ENCODE measurements around the gene KBTBD12.
"Not testable (repeated sequence)": the region's sequence is repeated elsewhere in the genome, so short reads cannot be mapped to it uniquely, and the experiment has no call there.

Gene KBTBD12, protein sequence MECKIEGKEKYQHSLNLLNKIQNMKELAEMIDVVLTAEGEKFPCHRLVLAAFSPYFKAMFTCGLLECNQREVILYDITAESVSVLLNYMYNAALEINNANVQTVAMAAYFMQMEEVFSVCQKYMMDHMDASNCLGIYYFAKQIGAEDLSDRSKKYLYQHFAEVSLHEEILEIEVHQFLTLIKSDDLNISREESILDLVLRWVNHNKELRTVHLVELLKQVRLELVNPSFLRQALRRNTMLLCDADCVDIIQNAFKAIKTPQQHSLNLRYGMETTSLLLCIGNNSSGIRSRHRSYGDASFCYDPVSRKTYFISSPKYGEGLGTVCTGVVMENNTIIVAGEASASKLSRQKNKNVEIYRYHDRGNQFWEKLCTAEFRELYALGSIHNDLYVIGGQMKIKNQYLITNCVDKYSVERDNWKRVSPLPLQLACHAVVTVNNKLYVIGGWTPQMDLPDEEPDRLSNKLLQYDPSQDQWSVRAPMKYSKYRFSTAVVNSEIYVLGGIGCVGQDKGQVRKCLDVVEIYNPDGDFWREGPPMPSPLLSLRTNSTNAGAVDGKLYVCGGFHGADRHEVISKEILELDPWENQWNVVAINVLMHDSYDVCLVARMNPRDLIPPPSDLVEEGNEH

DNA sequence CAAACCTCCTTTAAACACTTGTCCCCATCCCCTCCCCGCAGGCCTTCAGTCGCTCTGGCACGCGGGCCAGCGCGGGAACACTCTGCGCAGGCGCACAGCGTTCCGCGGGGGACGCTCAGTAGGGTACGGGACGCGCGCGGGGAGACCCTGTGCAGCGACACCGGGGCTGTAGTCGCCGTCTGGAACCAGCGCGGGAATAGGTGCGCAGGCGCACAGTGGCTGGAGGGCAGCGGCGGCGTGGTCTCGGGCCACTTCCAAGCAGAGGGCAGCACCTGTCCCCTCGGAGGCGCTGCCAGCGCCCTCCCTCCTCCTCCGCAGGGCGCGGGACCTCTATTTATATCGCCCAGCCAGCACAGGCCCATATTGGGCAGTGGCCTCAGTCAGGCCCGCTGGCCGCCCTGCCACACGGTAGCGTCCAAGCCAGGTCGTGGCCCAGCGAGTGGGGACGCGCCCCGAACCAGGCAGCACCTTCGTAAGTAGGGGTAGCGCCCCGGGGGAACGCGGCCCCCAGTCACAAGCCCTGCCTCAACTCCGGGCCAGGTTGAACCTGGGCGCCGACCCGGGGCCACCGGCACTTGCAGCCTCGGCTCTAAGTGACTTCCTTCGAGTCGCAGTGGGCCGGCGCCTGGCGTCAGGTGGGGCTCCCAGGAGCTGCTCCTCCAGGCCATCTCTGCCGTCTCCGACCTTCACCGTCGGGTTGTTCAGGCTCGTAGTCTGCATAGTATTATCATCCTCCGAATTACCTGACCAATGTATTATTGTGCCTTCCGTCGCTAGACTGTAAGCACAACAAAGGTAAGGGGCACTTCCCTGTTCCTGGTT is at the start of gene KBTBD12:
Gene KBTBD12 (plus strand): TSS at position 118 of the 822 bp plus-strand sequence. CDS start 7,830 bp downstream, outside the sequence.
- no peak for DNase-seq

DNA sequence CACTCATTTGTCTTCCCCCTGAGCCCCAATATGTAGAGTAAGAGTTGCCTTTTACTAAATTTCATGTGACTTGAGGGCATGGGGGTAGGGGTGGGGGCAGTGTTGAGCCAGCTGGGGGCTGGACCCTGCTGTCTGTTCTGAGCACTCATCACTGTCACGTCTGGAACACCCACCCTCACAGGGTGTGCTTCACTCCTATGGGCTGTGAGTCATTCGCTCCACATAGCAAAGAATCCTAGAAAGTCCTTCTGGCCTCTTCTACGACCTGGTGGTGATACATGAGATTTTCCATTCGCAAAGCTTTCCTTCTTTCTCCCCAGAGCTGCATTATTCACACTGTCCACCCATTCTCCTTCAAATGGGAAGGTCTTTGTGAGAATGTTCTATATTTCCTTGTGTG is 49.1 kb upstream of the KBTBD12 start:
- no peak for DNase-seq

DNA sequence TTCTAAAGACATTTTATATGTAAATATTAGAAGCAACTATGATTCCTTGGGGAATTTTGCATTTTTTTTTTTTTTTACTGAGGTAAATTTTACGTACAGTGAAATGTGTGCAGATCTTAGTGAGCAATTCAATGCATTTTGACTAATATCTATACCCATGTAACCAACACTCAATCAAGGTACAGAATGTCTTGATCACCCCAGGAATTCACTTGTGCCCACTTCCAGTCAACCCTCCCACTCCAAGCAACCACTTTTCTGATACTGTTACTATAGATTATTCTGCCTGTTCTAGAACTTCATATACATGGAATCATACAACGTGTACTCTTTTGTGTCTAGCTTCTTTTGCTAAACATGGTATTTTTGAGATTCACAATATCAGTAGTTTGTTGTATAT is 47.6 kb upstream of the KBTBD12 start:
- DNase-seq = no peak

DNA sequence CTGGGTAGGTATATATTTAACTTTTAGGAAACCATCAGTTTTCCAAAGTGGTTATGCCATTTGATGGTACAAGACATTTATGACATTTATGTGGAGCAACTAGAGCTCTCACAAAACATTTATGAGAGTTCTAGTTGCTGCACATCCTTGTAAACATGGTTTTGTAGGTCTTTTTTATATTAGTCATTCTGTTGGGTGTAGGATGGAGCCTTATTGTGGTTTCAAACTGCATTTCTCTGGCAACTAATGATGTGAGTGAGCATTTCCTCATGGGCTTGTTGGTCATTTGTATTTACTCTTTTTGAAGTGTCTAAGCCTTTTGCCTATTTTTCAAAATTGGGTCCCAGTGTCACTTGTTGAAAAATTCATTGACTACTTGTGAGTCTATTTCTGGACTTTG is 47.0 kb upstream of the KBTBD12 start:
- DNase-seq = no peak

DNA sequence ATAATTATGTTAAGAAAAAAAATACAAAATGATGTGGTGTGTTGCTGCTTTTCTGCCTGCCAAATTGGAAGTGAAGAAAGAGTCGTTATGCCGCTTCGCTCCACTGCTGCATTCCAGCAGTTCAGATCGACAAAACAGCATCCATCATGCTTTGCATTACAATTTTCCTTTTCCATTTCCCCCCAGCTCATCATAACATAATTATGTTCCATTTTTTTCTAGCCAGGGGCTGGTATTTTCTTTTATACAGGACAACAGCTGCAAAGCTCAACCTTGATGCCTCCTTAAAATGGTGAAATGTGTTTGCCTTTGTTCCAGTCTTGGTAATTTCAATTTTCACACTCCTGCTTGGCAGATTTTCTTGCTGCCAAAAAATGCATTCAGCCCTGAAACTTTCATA is 44.9 kb upstream of the KBTBD12 start:
- no peak for DNase-seq

DNA sequence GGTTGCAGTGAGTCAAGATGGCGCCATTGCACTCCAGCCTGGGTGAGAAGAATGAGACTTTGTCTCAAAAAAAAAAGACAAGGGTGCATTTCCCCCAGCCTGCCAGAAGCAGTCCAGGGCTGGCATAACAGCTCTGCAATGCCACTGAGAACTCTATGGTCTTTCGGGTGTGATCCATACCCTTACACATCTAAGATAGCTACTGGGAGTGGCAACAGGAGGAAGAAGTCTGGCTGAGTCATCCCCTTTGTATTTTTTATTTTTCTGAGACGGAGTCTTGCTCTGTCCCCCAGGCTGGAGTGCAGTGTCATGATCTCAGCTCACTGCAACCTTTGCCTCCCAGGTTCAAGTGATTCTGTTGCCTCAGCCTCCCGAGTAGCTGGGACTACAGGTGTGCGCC is 40.9 kb upstream of the KBTBD12 start:
- not testable (repeated sequence) for DNase-seq

DNA sequence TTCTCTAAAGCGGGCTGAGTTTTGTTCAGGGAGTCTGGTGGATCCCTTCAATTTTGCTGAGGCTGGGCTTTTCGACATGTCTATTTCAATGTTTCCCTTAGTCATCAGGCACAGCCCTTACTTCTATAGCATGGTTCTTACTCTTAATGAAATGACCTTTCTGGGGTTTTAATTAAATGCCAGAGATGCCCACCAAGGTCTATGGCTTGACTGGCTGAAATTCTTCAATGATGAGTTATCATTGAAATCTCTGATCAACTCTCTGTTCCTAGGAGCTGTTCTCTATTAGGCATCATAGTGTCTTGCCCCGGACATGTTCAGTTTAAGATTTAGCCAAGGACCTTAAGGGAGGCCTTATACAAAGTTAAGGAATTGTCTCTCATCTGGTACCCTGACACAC is 33.4 kb upstream of the KBTBD12 start:
- DNase-seq = no peak

DNA sequence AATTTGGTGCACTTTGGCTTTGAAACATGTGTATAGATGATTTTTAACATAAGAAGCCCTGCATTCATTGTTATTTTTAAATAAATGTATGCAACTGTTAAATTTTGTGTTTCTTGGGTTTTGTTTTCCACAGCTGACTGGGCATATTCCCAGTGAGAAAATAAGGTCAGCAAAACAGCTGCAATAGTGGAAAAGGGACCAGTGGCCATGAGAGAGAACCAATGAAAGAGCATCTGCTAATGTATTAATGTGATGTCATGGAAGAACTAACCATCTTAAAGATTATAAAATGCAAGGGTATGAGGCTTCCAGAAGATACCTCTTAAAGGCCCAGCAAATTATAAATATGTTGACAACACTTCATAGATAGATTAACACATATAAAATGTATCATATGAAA is 31.0 kb upstream of the KBTBD12 start:
- DNase-seq = no peak

DNA sequence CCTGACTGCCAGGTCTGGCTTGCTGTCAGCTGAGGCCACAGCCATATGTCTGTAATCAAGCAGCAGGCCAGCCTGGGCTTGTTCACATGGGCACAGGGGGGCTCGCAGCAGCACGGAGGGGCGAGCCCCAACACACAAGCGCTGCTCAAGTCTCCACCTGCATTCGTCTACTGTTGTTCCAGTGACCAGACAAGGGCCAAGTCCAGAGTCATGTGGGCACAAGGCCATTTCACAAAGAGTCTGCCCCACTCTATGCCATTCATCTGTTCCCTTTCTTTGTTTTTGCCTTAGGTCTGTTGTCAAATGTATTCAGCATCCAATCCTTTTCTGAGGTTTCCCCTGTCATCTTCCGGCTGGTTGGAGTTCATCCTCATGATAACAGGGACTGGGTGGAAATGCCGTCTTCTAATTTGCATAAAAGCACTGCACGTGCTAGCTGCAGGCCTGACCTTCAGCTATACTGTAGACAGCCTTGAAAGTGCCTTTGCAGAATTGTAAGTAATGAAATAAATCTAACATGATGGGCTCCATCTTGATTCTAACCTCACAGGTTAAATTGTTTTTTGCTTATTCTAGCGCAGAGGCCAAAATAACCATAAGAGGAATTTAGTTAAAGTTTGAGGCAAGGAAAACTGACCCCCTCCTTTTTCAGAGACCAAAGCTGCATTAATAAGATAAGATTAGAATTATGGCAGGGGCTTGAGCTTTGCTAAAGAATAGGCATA is 28.6 kb upstream of the KBTBD12 start:
- DNase-seq = no peak

DNA sequence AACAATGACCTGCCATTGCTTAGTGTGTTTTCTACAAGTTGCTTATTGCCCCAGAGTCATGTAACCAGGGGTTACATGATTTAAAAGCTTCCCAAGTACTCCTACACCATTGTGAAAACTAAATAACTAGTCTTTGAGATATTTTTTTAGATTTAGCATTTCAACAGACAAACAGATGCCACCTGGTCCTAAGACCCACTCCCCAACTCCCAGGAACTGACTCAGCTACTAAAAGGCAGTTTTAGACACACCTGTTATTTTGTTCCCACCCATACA is 28.1 kb upstream of the KBTBD12 start:
- DNase-seq = no peak

DNA sequence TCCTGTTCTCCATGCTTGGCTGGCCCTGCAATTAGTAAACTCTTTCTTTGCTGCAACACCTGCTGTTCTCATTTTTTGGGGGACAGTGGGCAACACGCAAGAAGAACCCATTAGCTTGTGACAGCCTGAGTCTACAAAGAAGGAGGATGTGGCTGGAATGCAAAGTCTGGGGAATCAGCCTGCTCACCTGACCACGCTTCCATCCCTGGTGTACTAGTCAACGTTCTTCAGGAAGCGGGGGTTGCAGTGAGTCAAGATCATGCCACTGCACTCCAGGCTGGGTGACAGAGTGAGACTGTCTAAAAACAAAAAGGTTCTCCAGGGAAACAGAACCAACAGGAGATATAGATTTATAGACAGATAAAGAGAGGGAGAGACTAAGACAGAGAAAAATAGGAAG is 27.7 kb upstream of the KBTBD12 start:
- DNase-seq = no peak

DNA sequence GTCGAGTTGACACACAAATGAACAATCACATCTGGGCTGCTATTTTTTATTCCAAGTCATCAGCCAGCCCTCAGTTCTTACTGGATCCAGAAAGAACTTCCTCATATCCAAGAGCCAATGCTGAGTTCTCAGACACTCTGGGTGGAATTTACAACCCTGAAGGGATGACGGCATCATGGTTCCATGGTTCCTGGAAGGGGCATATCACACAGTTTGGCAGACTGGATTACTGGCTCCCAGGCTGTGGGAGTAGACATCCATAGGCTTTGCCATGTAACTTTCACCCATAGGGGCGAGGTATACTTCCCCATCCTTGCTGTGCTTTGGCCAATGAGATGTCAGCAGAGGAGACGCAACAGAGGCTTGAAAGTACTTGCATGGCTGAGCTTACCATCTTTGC is 26.9 kb upstream of the KBTBD12 start:
- DNase-seq = no peak

DNA sequence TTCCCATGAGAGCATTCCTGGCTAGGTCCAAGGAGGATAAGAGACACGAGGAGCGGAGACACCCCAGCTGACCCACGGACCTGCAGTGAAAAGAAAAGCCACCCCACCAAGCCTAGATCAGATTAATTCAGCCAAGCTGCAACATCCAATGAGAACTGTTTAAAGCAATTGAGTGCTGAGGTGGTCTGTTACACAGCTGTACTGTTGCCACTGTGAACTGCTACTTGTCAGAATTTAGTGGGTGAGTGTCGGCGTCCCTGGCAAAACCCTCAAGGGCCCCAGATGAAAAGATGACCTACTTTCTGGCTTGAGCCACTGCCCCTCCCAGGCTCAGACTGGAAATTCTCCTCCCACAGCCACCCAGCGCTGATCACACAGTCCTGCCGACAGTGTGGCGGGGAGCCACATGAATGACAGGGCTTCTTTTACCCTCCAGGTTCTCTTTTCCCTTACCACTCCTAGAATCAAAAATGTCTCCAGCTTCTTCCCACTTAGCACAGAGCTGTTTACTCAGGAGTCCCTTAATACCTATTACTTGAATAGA is 26.4 kb upstream of the KBTBD12 start:
- DNase-seq = no peak

DNA sequence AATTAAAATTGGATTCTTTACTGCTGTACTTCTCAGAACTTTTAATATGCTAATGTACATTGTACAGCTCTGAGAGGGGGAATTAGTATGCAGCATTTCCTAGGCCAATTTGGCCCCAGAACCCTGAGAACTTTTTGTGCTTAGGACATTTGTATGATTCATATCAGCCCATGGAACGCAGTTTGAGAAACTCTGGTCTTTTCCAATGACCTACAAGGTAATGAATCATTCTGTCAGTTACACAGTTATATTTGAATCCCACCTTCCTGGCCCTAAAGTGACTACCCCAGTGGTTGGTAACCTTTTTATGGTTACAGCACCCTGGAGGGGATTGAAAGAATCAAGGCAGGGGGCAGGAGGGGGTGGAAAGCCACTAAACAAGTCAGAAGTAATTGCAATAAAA is 25.6 kb upstream of the KBTBD12 start:
- no peak for DNase-seq

DNA sequence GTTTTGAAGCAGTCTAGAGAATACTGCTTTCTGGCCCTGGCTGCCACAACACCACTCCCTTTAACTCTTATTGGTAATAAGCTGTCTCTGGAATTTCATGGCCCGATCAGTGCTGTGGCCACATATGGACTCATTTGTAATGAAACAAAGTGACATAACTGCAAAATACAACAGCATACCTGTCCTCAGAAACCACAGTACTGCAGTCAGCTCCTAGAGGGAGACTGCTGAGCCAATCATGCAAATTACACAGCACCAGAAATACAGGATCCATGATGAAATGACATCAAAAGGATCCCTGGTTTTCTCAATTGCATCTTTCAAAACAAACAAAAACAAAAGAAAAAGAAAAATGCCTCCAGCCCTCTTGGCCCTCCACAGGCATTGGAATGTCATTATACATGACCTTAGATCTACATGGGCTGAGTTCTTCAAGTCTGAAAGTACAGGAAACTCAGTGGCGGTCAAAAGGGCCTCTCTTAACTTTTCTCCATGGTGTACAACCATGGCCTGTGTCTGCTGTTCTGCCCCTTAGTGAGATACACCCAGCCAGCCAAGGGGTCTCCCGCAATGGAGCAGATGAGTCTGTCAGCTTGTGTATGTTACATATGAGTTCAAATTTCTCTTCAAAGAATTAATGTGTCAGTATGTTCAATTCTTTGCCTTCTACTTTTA is 24.9 kb upstream of the KBTBD12 start:
- DNase-seq = no peak

DNA sequence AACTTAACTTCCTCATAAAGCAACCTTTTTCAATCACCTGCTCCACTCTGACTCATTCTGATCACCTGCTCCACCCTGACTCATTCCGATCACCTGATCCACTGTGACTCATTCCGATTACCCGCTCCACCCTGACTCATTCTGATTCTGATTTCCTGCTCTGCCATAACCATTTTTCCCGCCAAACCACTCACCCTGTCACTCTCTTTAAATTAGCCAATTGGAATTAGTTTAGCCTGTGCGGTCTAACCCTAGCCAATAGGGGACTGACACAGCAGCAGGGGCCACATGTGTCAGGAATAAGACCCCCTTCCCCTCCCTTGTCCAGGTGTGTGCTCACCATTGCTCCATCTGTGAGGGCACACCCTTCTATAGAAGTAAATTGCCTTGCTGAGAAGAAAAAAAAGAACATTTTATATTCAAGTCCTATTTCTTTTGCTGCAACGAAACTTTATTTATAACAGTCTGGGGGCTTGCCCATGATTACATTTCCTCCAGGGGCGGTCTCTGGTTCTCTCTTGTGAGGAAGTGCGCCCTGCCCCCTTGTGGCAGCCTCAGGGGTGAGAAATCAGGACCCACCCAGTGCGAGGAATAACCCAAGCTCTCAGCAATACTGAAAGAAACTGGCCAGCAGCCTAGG is 24.3 kb upstream of the KBTBD12 start:
- not testable (repeated sequence) for DNase-seq

DNA sequence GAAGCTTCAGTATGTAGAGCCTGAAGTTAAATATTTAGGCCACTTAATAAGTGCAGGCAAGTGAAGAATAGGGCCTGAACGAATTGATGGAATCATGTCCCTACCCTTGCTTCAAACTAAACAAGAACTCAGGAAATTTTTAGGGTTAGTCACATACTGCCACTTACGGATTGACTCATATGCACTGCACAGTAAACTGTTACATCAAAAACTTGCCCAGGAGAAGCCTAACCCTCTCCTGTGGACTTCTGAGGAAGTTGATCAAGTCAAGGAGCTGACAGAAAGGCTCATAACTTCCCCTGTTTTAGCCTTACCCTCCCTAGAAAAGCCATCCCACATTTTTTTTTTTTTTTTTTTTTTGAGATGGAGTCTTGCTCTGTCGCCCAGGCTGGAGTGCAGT is 20.6 kb upstream of the KBTBD12 start:
- no peak for DNase-seq

DNA sequence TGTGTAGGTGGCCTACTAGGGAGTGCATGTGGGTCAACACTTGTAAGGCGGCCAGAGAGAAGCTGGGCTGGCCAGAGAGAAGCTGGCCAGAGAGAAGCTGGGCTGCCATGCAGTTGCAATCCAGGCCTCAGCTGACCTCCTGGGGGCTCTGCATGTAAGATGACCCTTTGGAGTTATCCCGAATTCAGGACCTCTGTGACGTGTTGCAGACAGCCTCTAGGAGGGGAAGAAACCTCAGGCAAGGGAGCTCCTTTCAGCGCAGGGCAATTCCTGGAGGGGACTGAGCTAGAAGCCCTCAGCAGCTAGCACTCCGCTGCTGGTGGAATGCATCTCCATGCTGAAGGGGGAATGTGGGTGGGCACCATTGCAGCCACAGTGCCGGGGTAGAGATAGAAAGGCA is 15.8 kb upstream of the KBTBD12 start:
- DNase-seq = no peak

DNA sequence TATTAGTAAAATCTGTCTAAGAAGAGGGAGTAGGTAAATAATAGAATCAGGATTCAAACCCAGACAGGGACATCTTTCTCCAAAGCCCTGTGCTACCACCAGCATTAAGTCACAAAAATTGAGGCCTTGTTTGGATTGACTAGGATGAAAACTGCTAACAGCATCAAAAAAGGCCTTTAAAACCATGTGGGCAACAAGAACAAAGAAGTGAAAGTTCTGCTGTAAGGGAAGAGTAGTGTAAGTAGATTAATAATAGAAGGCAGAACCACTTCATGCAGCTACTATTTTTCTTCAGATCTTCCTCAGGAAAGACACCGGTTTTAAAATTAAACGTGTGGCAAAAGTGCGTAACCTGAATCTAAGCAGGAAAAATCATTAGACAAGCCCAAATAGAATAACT is 15.3 kb upstream of the KBTBD12 start:
- DNase-seq = no peak

DNA sequence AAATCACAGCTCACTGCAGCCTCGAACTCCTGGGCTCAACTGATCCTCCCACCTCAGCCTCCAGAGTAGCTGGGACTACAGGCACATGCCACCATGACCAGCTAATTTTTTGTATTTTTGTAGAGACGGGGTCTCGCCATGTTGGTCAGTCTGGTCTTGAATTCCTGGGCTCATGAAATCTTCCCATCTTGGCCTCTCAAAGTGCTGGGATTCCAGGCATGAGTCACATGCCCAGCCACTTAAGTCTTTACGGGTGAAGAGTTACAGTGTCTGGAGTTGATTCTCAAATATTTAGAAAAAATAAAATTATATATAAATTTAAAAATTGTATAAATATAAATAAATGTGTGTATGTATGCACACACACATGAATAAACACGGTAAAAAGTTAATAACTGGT is 14.5 kb upstream of the KBTBD12 start:
- DNase-seq = no peak

DNA sequence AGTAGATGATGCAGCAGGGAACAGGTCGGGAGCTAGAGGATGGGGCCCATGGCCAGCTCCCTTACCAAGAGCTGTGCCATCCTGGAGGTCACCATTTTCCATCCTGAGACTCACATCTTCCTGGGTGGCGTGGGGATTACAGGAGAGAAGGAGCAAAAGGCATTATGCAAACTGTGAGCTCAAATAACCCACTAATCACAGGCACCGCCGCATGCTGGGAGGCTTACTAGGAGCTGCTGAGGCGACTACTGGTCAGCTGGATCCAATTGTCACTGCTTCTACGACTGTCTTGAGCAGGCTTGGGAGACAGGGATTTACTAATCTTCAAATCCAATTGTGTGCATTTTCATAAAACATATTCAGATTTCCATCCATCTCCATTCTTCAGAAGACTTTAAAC is 12.5 kb upstream of the KBTBD12 start:
- DNase-seq = no peak

All from cortex of kidney (tissue), 1 donor.